Heart left ventricle (tissue), 16 donors: ENCODE data around the gene COLEC11. TPM values are rescaled to one million over a fixed set of nuclear protein-coding genes. Genes with fewer than 3 reads are reported as not detected.

Experiments used
- ATAC-seq, 4 donors: fragments of 200-7000 bp; cut with Tn5 transposase; one replicate each; pipeline ENCODE4 v1.9.1; 2020 to 2022; ENCODE audit warnings: moderate library complexity in 4 of 4, mild to moderate bottlenecking in 3 of 4, moderate number of reproducible peaks in 1 of 4
- DNase-seq, 5 donors: peaks; one replicate each; pipeline ENCODE4 v3.0.0-alpha.2; 2020
- H3K27ac ChIP-seq, 12 donors: fragments of 200-600 bp; sonication (generic) in 4 of 12; one replicate each; pipeline versions ENCODE4 v1.5.0 to v1.8.0; 2016 to 2022; ENCODE audit warnings: mild to moderate bottlenecking in 2 of 12
- H3K27me3 ChIP-seq, 9 donors: fragments of 200-600 bp; sonication (generic) in 2 of 9; one replicate each; pipeline versions ENCODE4 v1.5.1 to v1.8.0; 2016 to 2022; ENCODE audit warnings: mild to moderate bottlenecking in 3 of 9
- H3K36me3 ChIP-seq, 9 donors: fragments of 200-600 bp; sonication (generic) in 2 of 9; one replicate each; pipeline versions ENCODE4 v1.5.0 to v1.8.0; 2018 to 2022; ENCODE audit warnings: mild to moderate bottlenecking in 2 of 9
- H3K4me1 ChIP-seq, 12 donors: fragments of 200-600 bp; sonication (generic) in 4 of 12; one replicate each; pipeline versions ENCODE4 v1.5.0 to v1.8.0; 2016 to 2022; ENCODE audit warnings: mild to moderate bottlenecking in 3 of 12
- H3K4me3 ChIP-seq, 12 donors: fragments of 200-600 bp; sonication (generic) in 4 of 12; one replicate each; pipeline versions ENCODE4 v1.5.0 to v1.8.0; 2017 to 2022; ENCODE audit warnings: mild to moderate bottlenecking in 9 of 12, moderate library complexity in 4 of 12
- H3K9me3 ChIP-seq, 12 donors: fragments of 200-600 bp; sonication (generic) in 4 of 12; one replicate each; pipeline versions ENCODE4 v1.5.0 to v1.8.0; 2016 to 2022; ENCODE audit warnings: mild to moderate bottlenecking in 1 of 12
- POLR2A ChIP-seq, 2 donors: fragments of 450-650 bp; IDR thresholded peaks; one replicate each; pipeline ENCODE4 v1.6.1; 2017; ENCODE audit warnings: antibody characterized with exemption in 2 of 2, mild to moderate bottlenecking in 2 of 2, moderate library complexity in 2 of 2
- WGBS, 4 donors: extraction: QIAGEN DNeasy Blood & Tissue Kit in 2 of 4; methylation state at CpG; one replicate each; pipeline versions ENCODE4 v1.1.5 to v1.1.7; 2013 to 2018; 5-methylcytosine and 5-hydroxymethylcytosine counted together
- intact Hi-C, 10 donors: fragments of 100-400 bp; cut with DNase I; formaldehyde crosslinking; loops; one replicate each; pipeline versions ENCODE4 v1.11.1 to v1.14.2; 2022
- polyA plus RNA-seq, 2 donors: library from polyadenylated mRNA; stranded (reverse); fragments of 200-250 nt; gene quantifications; one replicate each; pipeline ENCODE4 v1.2.3, GENCODE V29; 2013
- total RNA-seq, 9 donors: library from RNA; depleted of rRNA in 2 of 9; stranded (reverse); fragments of >200 nt in 2 of 9; fragmentation: NEBNext Ultra II Directional in 3 of 9; extraction: Animal tissue kit (Norgen Biotek cat#: 25700) in 3 of 9; gene quantifications; one replicate each; pipeline versions ENCODE4 v1.1.0 to v1.2.4, GENCODE V29; 2016 to 2023
- TF ChIP-seq, protein P1 (sequence below), 12 donors: fragments of 200-600 bp; sonication (generic) in 4 of 12; IDR thresholded peaks; one replicate each; pipeline versions ENCODE4 v1.5.0 to v1.8.0; 2018 to 2022; ENCODE audit warnings: antibody characterized with exemption in 12 of 12, mild to moderate bottlenecking in 5 of 12
- donor health status: ischemic (EF 13 %, LVEDD 7.1; RV severe dilation, severe dysfunction).
- donor health status: healthy with polysubstance abuse.
- donor health status: DM: no; HTN: yes; CAD: no.
- donor health status: DM: no; HTN: no; CAD: no.
- donor health status: ischemic (EF 25% LVEDD 6.9; RV normal size, moderate dysfunction).
- donor health status: ischemic (EF 25% LVEDD 5.7; RV mildly dilated, moderate dysfunction).
- donor health status: healthy.
- donor health status: DM: yes; HTN: yes; CAD: no.
- donor health status: ischemic (EF 35%, LVEDD 5.7; RV mildly dilated, moderate dysfunction).
- donor health status: nonischemic (EF 11% LVEDD 7.7; RV severe dilation, severe dysfunction).
- donor health status: DM: yes; HTN: yes; CAD: no.
- donor health status: PGD.
- donor health status: ischemic (EF 29% LVEDD 5.4; RV normal size, mild dysfunction).
- donor health status: nonischemic (EF 23%, LVEDD 6.1; RV moderate dilation, normal function).

COLEC11 gene
- total and polyA plus RNA-seq, 11 donors = 2.3 to 12.5 (median 3.1) TPM

DNA sequence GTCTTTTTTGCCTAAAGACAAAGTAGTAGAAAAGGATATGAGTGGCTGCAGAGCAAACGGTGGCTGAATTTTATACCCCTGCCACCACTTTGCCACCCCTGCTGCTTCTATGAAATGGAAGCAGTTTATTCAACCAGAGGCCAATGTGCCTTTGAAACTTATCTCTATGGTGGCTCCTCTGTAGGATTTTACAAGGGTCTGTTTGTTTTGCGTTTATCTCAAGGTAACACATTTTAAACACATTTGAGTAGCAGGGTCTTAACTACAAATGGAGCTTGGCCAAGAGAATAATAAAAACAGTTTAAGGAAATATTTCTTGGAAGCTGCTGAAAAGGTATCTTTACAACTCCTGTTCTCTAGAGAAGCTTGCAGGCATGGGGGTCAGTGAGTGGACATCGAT, 69.2 kb downstream of the COLEC11 start:
- Histone ChIP-seq H3K27me3 (peaks cover 0 to 5% (median 0%) of the 10 kb centered on the region in 9 donors), H3K4me1 (peaks cover 0 to 11% (median 3%) of the 10 kb centered on the region in 12 donors), H3K36me3 (no peaks in the 10 kb centered on the region), H3K4me3 (no peak overlapping the region), H3K9me3 (no peaks in the 10 kb centered on the region), H3K27ac (no peak overlapping the region)
- DNase-seq (no peak), ATAC-seq (no peak)
- TF ChIP-seq, protein P1, sequence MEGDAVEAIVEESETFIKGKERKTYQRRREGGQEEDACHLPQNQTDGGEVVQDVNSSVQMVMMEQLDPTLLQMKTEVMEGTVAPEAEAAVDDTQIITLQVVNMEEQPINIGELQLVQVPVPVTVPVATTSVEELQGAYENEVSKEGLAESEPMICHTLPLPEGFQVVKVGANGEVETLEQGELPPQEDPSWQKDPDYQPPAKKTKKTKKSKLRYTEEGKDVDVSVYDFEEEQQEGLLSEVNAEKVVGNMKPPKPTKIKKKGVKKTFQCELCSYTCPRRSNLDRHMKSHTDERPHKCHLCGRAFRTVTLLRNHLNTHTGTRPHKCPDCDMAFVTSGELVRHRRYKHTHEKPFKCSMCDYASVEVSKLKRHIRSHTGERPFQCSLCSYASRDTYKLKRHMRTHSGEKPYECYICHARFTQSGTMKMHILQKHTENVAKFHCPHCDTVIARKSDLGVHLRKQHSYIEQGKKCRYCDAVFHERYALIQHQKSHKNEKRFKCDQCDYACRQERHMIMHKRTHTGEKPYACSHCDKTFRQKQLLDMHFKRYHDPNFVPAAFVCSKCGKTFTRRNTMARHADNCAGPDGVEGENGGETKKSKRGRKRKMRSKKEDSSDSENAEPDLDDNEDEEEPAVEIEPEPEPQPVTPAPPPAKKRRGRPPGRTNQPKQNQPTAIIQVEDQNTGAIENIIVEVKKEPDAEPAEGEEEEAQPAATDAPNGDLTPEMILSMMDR (IDR thresholded peaks at IDR 0.05) = no peak
- TF ChIP-seq POLR2A (IDR thresholded peaks at IDR 0.05) = no peak
- WGBS, 4 donors = 52 to 77% (median 68%) methylated on average over 3 of the region's 3 CpGs
- intact Hi-C loops = no loop called here

DNA sequence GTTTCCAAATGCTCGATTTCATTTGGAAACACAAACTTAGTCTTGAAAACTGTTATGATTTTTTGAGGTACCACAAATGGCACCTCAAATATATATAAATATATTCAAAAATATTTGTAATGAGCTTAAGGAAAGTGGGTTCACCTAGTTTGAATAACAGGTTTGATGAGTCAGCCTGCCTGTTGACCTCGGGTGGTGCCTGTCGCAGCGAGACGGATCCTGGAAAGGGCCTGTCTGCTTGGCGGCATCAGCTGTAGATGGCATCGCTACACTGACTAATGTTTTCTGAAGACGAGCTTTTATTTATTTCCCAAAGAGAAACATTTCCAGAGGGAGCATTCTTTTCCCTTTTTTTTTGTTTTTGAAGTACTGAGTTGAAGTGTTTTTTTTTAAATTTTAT, 70.0 kb downstream of the COLEC11 start:
- 87 to 88% (median 88%) methylated on average over 8 of the region's 8 CpGs for WGBS, 4 donors
- intact Hi-C loops = no loop called here
- Histone ChIP-seq H3K27ac (no peak overlapping the region), H3K4me1 (peaks cover 0 to 9% (median 0%) of the 10 kb centered on the region in 12 donors), H3K36me3 (no peaks in the 10 kb centered on the region), H3K27me3 (peaks cover 0 to 5% (median 0%) of the 10 kb centered on the region in 9 donors), H3K9me3 (no peaks in the 10 kb centered on the region), H3K4me3 (no peak overlapping the region)
- ATAC-seq (no peak), DNase-seq (no peak)
- TF ChIP-seq, protein P1 (IDR thresholded peaks at IDR 0.05) = no peak
- no peak for TF ChIP-seq POLR2A (IDR thresholded peaks at IDR 0.05)

- H3K4me1 ChIP-seq = peaks cover 0 to 7% (median 0%) of the 10 kb centered on the region in 12 donors
- TF ChIP-seq, protein P1 (IDR thresholded peaks at IDR 0.05) = no peak
- TF ChIP-seq POLR2A (IDR thresholded peaks at IDR 0.05) = no peak
- peaks cover 0 to 5% (median 0%) of the 10 kb centered on the region in 9 donors for H3K27me3 ChIP-seq
- H3K36me3 ChIP-seq = no peaks in the 10 kb centered on the region
- H3K4me3 ChIP-seq = no peak overlapping the region
- intact Hi-C loops = no loop called here
- no peak overlapping the region for H3K27ac ChIP-seq
- 87 to 89% (median 88%) methylated on average over 14 to 16 of the region's 16 CpGs for WGBS, 4 donors
- H3K9me3 ChIP-seq = no peaks in the 10 kb centered on the region
- ATAC-seq = no peak
- DNase-seq = no peak
These were observed 71.1 kb downstream of the COLEC11 start for GRCh38 chr2:3665886-3666612.

GRCh38 chr2:3666613-3666975, 71.7 kb downstream of the COLEC11 start:
- Histone ChIP-seq H3K9me3 (no peaks in the 10 kb centered on the region), H3K4me1 (peaks cover 0 to 7% (median 0%) of the 10 kb centered on the region in 12 donors), H3K27ac (no peak overlapping the region), H3K4me3 (no peak overlapping the region), H3K27me3 (peaks cover 0 to 5% (median 0%) of the 10 kb centered on the region in 9 donors), H3K36me3 (no peaks in the 10 kb centered on the region)
- WGBS, 4 donors = 86 to 95% (median 92%) methylated on average over 18 of the region's 18 CpGs
- ATAC-seq = no peak
- TF ChIP-seq, protein P1 (IDR thresholded peaks at IDR 0.05) = no peak
- TF ChIP-seq POLR2A (IDR thresholded peaks at IDR 0.05) = no peak
- no peak for DNase-seq
- intact Hi-C loops = no loop called here
